GM03348 (cell line): ENCODE data around the gene EPS8L2.
"Not testable (repeated sequence)": the region's sequence is repeated elsewhere in the genome, so short reads cannot be mapped to it uniquely, and the experiment has no call there.

Experiments used
- DNase-seq: peaks from one replicate; pipeline ENCODE4 v3.0.0; 2012; ENCODE audit warnings: low spot score

Gene EPS8L2

DNA sequence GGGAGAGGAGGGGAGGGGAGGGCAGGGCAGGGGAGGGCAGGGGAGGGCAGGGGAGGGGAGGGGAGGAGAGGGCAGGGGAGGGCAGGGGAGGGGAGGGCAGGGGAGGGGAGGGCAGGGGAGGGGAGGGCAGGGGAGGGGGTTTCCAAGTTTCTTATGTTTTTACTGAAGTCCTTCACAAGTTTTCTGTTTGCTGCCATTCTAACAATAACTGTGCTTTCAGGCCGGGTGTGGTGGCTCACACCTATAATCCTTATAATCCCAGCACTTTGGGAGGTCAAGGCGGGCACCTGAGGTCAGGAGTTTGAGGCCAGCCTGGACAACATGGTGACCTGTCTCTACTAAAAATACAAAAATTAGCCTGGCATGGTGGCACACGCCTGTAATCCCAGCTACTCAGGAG lies 15.8 kb upstream of the EPS8L2 start:
- DNase-seq: not testable (repeated sequence)

DNA sequence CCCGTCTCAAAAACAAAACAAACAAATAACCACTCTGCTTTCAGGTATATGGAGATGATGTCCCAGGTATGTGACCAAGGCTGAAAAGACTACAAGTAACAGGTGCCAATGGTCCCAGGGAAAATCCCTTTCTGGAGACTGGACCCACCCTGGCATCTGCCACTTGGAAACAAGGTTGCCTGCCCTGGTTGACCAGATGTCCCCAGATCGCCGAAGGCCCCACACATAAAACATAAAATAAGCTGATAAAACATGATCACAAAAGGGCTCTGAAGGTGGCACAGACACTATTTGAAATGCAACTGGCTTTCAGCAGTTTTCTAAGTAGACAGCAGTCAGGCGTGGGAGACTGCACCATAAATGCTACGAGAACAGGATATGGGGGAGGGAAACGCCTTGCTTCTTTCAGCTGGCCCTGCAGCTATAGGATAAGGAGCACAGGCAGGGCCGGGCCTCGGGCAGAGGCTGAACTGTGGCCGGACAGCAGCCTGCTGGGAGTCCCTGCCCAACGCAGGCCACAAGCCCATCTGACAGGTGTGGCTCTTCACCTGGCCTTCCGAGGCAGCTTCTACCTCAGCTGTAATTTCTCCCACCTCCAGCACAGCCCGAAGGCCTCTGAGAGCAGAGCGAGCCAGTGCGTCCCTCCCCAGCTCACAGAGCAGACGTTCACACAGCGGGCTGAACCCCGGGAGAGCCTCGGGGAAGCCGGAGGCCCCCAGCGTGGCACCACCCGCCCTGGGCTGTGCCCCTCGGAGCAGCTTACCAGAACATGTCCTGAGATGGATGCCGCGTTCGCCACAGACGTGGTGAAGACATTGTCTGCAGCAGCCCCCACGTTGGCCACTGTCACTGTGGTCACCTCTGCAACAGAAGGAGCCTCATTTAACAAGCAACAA lies 15.0 kb upstream of the EPS8L2 start:
- no peak for DNase-seq

- no peak for DNase-seq
Observed at GRCh38 chr11:691710-692590, 14.1 kb upstream of the EPS8L2 start.

DNA sequence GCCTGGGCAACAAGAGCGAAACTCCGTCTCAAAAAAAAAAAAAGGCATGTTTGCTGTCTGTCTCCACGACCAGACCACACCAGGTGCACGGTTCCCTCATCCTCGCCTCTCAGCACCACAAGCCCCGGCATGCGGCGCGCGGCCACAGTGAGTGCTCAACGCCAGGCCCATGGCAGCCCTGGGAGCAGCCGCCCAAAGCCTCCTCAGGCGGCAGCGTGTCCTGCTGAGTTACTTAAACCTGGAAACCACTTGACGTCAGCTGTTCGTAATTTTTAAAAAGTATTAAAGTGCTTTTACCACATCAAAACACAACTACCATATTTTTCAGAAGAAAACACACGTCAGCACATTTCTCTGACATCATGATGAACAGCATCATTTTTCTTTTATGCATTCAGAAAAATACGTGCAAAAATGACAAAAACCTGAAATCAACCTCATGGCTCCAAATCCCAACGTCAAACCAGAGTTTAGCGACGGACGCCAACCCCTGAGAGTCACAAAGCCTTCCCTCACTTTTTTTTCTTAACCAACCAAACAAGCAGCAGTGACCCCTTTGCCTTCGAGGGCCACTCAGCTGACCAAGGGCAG lies 13.1 kb upstream of the EPS8L2 start:
- DNase-seq: no peak

DNA sequence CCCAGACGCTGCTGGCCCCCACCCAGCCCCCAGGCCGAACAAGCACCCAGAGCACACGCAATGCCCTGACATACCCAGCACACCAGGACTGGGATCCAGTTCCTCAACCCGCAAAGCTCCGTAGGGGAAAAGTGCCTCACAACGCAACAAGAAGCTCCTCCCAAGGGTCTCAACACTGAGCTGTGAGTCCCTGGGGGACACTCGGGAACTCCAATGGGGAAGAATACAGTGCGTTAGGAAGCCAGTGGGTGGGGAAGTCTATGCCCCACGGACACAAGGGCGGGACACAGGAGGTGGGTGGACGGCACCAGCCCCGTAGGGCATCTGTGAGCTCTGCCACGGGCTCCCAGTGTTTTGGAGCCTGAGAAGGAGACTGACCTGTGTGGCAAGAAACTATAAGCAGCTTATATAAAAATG lies 12.6 kb upstream of the EPS8L2 start:
- DNase-seq: peak; percentile 43

DNA sequence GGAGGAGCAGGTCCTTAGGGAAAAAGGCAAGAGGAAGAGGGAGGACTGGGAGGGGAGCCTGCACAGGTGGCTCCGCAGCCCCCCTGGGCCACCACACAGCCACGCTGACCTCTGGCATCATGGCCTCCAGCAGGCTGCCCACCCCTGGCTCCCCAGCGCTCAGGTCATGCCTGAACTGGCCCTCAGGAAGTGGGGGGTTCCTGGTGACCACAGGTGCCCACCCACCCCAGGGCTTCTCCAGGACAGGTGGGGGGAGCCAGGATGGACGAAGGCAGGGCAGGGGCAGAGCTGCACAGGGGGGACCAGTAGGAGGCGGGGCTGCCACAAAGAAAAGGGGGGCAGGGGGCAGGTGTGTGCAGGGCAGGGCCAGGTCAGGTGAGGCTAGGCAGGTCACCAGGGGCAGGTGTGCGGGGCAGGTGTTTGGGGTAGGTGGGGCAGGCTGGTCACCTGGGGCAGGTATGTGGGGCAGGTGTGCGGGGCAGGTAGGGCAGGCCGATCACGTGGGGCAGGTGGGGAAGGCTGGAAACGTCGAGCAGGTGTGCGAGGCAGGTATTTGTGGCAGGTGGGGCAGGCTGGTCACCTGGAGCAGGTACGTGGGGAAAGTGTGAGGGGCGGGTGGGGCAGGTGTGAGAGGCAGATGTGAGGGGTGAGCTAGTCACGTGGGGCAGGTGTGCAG lies 12.0 kb upstream of the EPS8L2 start:
- DNase-seq: no peak

- peak; percentile 96 for DNase-seq
Observed at GRCh38 chr11:694563-695287, 11.3 kb upstream of the EPS8L2 start, which contains the start of gene DEAF1. TSS of gene DEAF1 (minus strand) at chr11:695222. CDS start at chr11:695047, 175 bp downstream.

GRCh38 chr11:695288-695537 lies 10.8 kb upstream of the EPS8L2 start:
- no peak for DNase-seq

- peak; percentile 95 for DNase-seq
Observed at GRCh38 chr11:695538-696248, 10.3 kb upstream of the EPS8L2 start, which contains the start of gene TMEM80. TSS of gene TMEM80 (plus strand) at chr11:695816. CDS start at chr11:695828, 12 bp downstream.

GRCh38 chr11:696955-697491 lies 9.0 kb upstream of the EPS8L2 start:
- peak; percentile 66 for DNase-seq

DNA sequence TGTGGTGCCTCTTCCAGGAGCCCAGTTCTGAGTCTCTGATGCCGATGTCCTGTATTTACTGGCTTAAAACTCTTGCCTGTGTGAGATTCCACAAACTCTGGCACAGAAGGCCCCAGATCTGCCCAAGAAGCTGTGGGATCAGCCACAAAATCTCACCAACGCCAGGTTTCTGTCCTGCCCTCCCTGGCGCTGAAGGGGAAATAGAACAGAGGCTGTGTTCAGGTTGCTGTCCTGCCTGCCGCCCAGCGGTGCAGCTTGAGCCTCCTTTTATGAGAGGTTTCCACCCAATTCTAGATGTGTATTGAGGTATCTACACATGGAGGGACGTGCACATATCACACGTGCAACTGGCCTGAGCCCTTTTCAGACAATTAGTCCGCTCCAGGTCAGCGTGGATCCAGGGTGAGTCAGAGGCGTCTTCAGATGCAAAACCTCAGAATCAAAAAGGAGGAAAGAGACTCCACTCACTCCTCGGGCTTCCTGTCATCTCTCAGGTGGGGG lies 8.2 kb upstream of the EPS8L2 start:
- peak; percentile 39 for DNase-seq

DNA sequence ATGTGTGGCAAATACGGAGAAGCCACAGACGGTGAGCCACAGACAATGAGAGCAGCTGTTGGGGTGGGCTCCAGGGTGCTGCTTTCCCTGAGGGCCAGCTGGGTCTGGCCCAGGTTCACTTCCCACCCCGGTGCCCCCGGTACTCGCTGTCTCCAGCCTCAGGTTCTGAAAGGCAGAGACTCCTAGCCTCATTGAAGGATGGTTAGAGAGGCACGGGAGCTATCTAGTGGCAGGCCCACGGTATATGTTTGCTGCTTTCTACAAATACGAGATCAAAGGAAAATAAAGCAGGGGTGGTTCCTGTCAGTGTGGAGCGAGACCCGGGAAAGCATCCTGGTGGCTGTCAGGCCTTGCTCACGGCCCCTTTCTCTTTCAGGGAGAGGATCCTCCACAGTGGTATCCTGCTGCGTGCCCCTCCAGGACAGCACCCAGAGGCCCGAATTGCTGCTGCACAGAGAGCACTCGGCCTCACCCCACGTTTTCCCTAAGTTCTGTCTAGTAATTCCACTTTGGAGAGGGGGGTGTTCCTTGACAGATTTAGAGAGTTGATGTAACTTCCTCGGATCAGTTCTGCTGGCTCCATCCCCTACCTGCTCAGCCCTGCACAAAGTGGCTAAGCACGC lies 7.4 kb upstream of the EPS8L2 start:
- DNase-seq: no peak

GRCh38 chr11:699116-699508 lies 6.9 kb upstream of the EPS8L2 start:
- DNase-seq: no peak

GRCh38 chr11:699753-700152 lies 6.3 kb upstream of the EPS8L2 start:
- no peak for DNase-seq

GRCh38 chr11:701741-702461 lies 4.1 kb upstream of the EPS8L2 start:
- no peak for DNase-seq

DNA sequence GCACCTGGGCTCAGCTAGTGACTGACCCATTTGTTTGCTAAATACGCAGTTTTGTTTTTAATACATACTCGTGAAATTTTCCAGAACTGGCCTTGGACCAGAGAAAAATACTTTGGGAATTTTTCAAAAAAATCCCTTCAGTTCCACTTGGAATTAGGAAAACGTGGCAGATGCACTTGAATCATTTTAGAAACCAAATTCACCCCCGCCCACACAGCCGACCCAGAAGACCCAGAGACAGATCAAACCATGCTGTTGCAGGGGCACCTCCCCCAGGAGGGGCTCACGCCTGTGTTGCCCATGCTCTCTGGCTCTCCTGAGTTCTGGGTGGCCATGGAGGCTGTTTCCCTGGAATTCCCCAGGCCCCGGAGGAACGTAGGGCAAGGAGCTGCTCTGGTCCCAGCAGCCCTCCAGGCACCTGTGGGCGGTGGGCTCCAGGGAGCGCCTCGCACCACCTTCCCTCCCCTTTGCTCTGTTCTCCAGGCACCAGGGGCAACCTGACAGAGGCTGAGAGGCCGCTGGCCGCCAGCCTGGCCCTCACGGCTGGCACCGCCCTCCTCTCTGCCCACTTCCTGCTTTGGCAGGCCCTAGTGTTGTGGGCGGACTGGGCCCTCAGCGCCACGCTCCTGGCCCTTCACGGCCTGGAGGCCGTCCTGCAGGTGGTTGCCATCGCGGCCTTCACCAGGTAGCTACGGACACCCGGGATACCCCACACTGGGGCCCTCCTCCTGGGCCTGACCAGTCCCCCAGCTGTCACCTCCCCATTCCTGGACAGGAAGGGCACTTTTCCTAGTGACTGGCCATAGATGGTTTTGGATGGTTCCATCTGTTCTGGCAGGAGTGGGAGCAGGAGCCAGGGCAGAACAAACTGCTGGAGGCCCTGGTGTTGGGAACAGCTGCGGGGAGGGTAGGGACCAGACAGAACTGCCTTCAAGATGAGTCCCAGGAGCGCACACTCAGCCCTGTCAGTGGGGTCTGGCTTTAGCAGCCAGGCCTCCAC lies 3.3 kb upstream of the EPS8L2 start:
- DNase-seq: no peak

GRCh38 chr11:703506-703905 lies 2.5 kb upstream of the EPS8L2 start:
- DNase-seq: no peak

DNA sequence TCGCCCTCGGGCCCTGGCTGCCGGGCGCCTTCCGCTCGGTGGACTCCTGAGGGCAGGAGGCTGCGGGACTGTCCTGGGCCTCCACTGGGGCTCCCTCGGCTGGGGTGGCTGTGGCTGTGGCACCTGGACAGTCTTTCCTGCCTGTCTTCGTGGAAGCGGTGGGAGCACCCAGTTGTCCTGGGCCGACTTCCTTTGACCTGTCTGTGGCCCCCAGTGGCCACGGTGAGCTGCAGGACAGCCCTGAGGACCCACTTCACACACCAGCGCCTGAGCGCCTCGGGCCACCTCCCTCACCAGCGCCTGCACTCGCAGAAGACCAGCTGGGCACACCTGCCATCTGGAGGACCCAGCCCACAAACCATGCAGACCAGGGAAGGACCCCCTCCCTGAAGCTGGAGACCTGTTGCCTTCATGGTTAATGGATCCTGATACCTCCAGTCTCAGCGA lies 1.8 kb upstream of the EPS8L2 start:
- no peak for DNase-seq
